AG09319 (cell line): ENCODE results near the gene FADD.

Experiments used
- DNase-seq: peaks from one replicate; pipeline ENCODE4 v3.0.0-alpha.2; 2010; ENCODE audit warnings: low read depth; ENCODE audit errors: extremely low read depth
- CTCF ChIP-seq: IDR thresholded peaks from 2 replicates; pipeline ENCODE4 v1.5.1; 2011; ENCODE audit warnings: low read depth, mild to moderate bottlenecking, inconsistent platforms, low read length, moderate library complexity

Gene FADD

DNA sequence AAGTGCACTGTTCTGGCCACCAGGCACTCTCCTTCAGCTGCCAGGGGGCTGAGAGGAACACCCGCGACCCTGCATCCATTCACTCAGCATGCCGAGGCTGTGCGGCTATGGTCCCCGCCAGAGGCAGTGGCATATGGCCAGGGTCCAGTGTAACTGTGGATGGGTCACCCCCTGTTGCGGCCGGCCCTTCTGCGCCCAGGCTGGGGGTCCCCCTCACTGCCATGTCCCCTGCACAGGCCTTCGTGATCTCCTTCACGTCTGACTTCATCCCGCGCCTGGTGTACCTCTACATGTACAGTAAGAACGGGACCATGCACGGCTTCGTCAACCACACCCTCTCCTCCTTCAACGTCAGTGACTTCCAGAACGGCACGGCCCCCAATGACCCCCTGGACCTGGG, 20.8 kb upstream of the FADD start:
- TF ChIP-seq CTCF, result no peak
- no peak for DNase-seq

- no peak for TF ChIP-seq CTCF
- DNase-seq, result no peak
Observed at GRCh38 chr11:70183032-70183431, 20.1 kb upstream of the FADD start.

DNA sequence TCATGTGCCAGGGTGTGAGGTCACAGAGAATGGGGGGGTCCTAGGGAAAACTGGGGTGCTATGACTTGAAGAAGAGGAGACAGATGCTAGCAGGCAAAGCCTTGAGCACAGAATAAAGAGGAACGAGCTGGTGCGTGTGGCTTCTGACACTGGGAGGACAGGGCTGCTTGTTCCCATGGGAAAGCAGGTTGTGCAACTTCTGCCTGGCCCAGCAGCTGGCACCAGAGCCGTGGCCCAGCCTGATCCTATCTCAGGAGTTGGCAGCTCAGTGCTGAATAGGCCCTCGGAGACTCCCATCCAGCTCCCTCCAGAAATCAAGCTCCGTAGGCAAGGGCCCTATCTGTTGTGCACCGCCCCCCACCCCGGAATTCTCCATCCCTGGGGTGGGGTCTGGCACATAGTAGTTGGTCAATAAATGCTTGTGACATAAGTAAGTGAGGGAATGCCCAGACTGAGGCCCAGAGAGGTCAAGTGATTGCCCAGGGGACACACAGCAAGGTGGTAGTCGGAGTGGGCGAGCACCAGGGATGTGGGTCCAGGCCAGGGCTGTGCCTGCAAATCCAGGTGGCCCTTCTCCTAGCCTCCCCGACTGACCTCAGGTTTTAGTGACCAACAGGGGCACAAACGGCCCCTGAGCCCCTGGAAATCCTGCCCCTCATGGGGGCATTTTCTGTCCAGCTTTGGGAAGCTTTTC, 19.5 kb upstream of the FADD start:
- TF ChIP-seq CTCF, result no peak
- no peak for DNase-seq

- no peak for TF ChIP-seq CTCF
- DNase-seq, result no peak
Observed at GRCh38 chr11:70184396-70184795, 18.7 kb upstream of the FADD start.

DNA sequence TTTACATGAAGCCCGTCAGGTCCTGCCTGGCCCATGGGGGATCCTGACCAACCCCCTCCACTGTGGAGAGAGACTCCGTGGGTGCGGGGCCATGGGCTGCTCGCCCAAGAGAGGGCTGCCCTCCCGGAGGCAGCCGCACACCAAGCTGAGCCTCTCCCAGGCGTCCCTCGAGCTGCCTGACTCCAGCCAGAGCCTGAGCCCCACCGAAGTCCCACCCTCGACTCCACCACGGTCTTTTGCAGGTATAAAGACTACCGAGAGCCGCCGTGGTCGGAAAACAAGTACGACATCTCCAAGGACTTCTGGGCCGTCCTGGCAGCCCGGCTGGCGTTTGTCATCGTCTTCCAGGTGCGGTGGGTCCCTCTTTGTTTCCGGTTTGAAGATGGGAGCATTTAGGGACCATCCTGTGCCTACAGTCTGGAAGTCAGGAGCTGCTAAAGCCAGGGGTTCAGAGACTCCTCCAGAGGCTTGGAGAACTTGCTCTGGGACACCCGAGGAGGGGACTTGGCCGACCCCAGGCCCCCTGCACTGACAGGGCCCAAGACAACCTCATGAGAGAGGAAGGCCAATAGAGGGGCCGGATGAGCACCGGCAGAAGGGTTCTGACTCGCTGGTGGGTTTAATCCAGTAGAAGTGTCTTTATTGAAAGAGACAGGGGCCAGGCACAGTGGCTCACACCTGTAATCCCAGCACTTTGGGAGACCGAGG, 17.6 kb upstream of the FADD start:
- no peak for TF ChIP-seq CTCF
- DNase-seq, result no peak

- TF ChIP-seq CTCF, result no peak
- no peak for DNase-seq
Observed at GRCh38 chr11:70186420-70186819, 16.7 kb upstream of the FADD start.

DNA sequence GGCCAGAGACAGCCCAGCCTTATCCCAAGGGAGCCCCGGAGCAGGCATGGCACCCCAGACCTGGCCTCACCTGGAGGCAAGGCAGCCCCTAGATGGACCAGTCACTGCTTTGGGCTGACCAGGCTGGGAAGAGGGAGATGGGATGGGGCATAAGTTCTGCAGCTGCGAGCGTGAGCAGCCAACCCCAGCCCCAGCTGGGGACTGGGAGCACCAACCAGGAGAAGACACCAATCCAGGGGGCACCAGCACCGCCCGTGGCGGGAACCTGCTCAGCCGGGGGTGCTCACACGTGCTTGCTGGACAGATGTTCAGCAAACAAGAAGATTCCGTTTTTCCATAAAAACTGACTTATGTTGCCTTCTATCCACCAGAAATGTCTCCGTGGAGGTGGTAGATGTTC, 16.2 kb upstream of the FADD start:
- DNase-seq, result no peak
- TF ChIP-seq CTCF, result no peak
